ENCODE data around the gene STK17B.

Gene STK17B

GRCh38 chr2:196148736-196149135 lies 22.6 kb downstream of the STK17B start:
- H3K4me1 Mint-ChIP-seq: peaks cover 57% of the 10 kb centered on the region
- H3K27ac Mint-ChIP-seq: peak overlapping the region; percentile 87
- H3K4me3 Mint-ChIP-seq: no peak overlapping the region
- no peaks in the 10 kb centered on the region for H3K9me3 Mint-ChIP-seq
- no peak for ATAC-seq
- H3K27me3 Mint-ChIP-seq: no peaks in the 10 kb centered on the region
- H3K36me3 Mint-ChIP-seq: peaks cover 77% of the 10 kb centered on the region

- H3K27me3 Mint-ChIP-seq: no peaks in the 10 kb centered on the region
- no peak for ATAC-seq
- no peaks in the 10 kb centered on the region for H3K9me3 Mint-ChIP-seq
- peaks cover 43% of the 10 kb centered on the region for H3K4me1 Mint-ChIP-seq
- peaks cover 64% of the 10 kb centered on the region for H3K36me3 Mint-ChIP-seq
- peak overlapping the region; percentile 25 for H3K27ac Mint-ChIP-seq
- no peak overlapping the region for H3K4me3 Mint-ChIP-seq
Measured at GRCh38 chr2:196145256-196145655, 26.1 kb downstream of the STK17B start.

- Mint-ChIP-seq H3K9me3 (no peaks in the 10 kb centered on the region), H3K27me3 (no peaks in the 10 kb centered on the region)
- ATAC-seq: no peak
Measured at GRCh38 chr2:196144513-196145126, 26.8 kb downstream of the STK17B start.

GRCh38 chr2:196143730-196144131 lies 27.6 kb downstream of the STK17B start:
- peaks cover 60% of the 10 kb centered on the region for H3K36me3 Mint-ChIP-seq
- peak overlapping the region; percentile 54 for H3K27ac Mint-ChIP-seq
- H3K27me3 Mint-ChIP-seq: no peaks in the 10 kb centered on the region
- ATAC-seq: no peak
- H3K4me3 Mint-ChIP-seq: no peak overlapping the region
- no peaks in the 10 kb centered on the region for H3K9me3 Mint-ChIP-seq
- H3K4me1 Mint-ChIP-seq: peaks cover 35% of the 10 kb centered on the region

More at GRCh38 chr2:196144513-196145126, 26.8 kb downstream of the STK17B start:
- H3K4me3 Mint-ChIP-seq: no peak overlapping the region
- H3K36me3 Mint-ChIP-seq: peaks cover 65% of the 10 kb centered on the region
- peaks cover 36% of the 10 kb centered on the region for H3K4me1 Mint-ChIP-seq
- H3K27ac Mint-ChIP-seq: peak overlapping the region; percentile 25

- no peaks in the 10 kb centered on the region for H3K27me3 Mint-ChIP-seq
- ATAC-seq: no peak
- peaks cover 34% of the 10 kb centered on the region for H3K4me1 Mint-ChIP-seq
- H3K9me3 Mint-ChIP-seq: no peaks in the 10 kb centered on the region
- H3K27ac Mint-ChIP-seq: peak overlapping the region; percentile 54
- H3K36me3 Mint-ChIP-seq: peaks cover 63% of the 10 kb centered on the region
- H3K4me3 Mint-ChIP-seq: no peak overlapping the region
Measured at GRCh38 chr2:196142825-196143224, 28.6 kb downstream of the STK17B start.

GRCh38 chr2:196140213-196140612 lies 31.2 kb downstream of the STK17B start:
- Mint-ChIP-seq H3K4me3 (no peak overlapping the region), H3K36me3 (peaks cover 76% of the 10 kb centered on the region), H3K4me1 (peaks cover 19% of the 10 kb centered on the region), H3K27ac (peak overlapping the region; percentile 61), H3K27me3 (no peaks in the 10 kb centered on the region), H3K9me3 (no peaks in the 10 kb centered on the region)
- no peak for ATAC-seq

- ATAC-seq: no peak
- H3K9me3 Mint-ChIP-seq: peaks cover 3% of the 10 kb centered on the region
- H3K4me3 Mint-ChIP-seq: no peak overlapping the region
- H3K36me3 Mint-ChIP-seq: peaks cover 79% of the 10 kb centered on the region
- H3K27ac Mint-ChIP-seq: no peak overlapping the region
- H3K27me3 Mint-ChIP-seq: no peaks in the 10 kb centered on the region
- H3K4me1 Mint-ChIP-seq: no peaks in the 10 kb centered on the region
Measured at GRCh38 chr2:196137271-196137670, 34.1 kb downstream of the STK17B start.

GRCh38 chr2:196136151-196136550 lies 35.2 kb downstream of the STK17B start:
- ATAC-seq: no peak
- peaks cover 13% of the 10 kb centered on the region for H3K9me3 Mint-ChIP-seq
- peaks cover 88% of the 10 kb centered on the region for H3K36me3 Mint-ChIP-seq
- H3K27ac Mint-ChIP-seq: no peak overlapping the region
- H3K27me3 Mint-ChIP-seq: no peaks in the 10 kb centered on the region
- no peak overlapping the region for H3K4me3 Mint-ChIP-seq
- no peaks in the 10 kb centered on the region for H3K4me1 Mint-ChIP-seq

GRCh38 chr2:196131949-196132925 lies 39.1 kb downstream of the STK17B start:
- ATAC-seq: peak; percentile 66
- Mint-ChIP-seq H3K9me3 (peaks cover 26% of the 10 kb centered on the region), H3K36me3 (peaks cover 63% of the 10 kb centered on the region), H3K4me3 (no peak overlapping the region), H3K27me3 (no peaks in the 10 kb centered on the region), H3K27ac (peak overlapping the region; percentile 55), H3K4me1 (no peaks in the 10 kb centered on the region)

- H3K9me3 Mint-ChIP-seq: peaks cover 26% of the 10 kb centered on the region
- H3K4me1 Mint-ChIP-seq: no peaks in the 10 kb centered on the region
- no peak overlapping the region for H3K4me3 Mint-ChIP-seq
- ATAC-seq: peak; percentile 52
- no peaks in the 10 kb centered on the region for H3K27me3 Mint-ChIP-seq
- peaks cover 55% of the 10 kb centered on the region for H3K36me3 Mint-ChIP-seq
- H3K27ac Mint-ChIP-seq: peak overlapping the region; percentile 55
Measured at GRCh38 chr2:196131384-196131937, 39.9 kb downstream of the STK17B start.

- Mint-ChIP-seq H3K27me3 (no peaks in the 10 kb centered on the region), H3K4me1 (no peaks in the 10 kb centered on the region), H3K4me3 (no peak overlapping the region), H3K9me3 (peaks cover 26% of the 10 kb centered on the region), H3K36me3 (peaks cover 43% of the 10 kb centered on the region), H3K27ac (no peak overlapping the region)
- ATAC-seq: no peak
Measured at GRCh38 chr2:196130039-196130825, 41.1 kb downstream of the STK17B start.

GRCh38 chr2:196128749-196129148 lies 42.6 kb downstream of the STK17B start:
- ATAC-seq: no peak
- Mint-ChIP-seq H3K27me3 (no peaks in the 10 kb centered on the region), H3K4me3 (no peak overlapping the region), H3K4me1 (no peaks in the 10 kb centered on the region), H3K9me3 (peaks cover 26% of the 10 kb centered on the region), H3K27ac (no peak overlapping the region), H3K36me3 (peaks cover 29% of the 10 kb centered on the region)

GRCh38 chr2:196125596-196125995 lies 45.8 kb downstream of the STK17B start:
- H3K27me3 Mint-ChIP-seq: no peaks in the 10 kb centered on the region
- ATAC-seq: no peak
- no peaks in the 10 kb centered on the region for H3K4me1 Mint-ChIP-seq
- no peak overlapping the region for H3K4me3 Mint-ChIP-seq
- H3K9me3 Mint-ChIP-seq: peaks cover 16% of the 10 kb centered on the region
- no peak overlapping the region for H3K27ac Mint-ChIP-seq
- H3K36me3 Mint-ChIP-seq: peaks cover 6% of the 10 kb centered on the region

GRCh38 chr2:196123679-196124373 lies 47.6 kb downstream of the STK17B start:
- Mint-ChIP-seq H3K27me3 (no peaks in the 10 kb centered on the region), H3K4me1 (no peaks in the 10 kb centered on the region), H3K9me3 (peaks cover 7% of the 10 kb centered on the region), H3K36me3 (peaks cover 6% of the 10 kb centered on the region), H3K27ac (no peak overlapping the region), H3K4me3 (no peak overlapping the region)
- no peak for ATAC-seq
